Ascending aorta (tissue), 2 donors: ENCODE measurements around the gene TAC4. TPM values are rescaled to one million over a fixed set of nuclear protein-coding genes. Genes with fewer than 3 reads are reported as not detected.

ENCODE experiments used
- DNase-seq, 2 donors: peaks; one replicate each; pipeline ENCODE4 v3.0.0-alpha.2; 2019; ENCODE audit warnings: low spot score in 2 of 2
- H3K27ac ChIP-seq, 2 donors: fragments of 200-600 bp; sonication (generic); one replicate each; pipeline ENCODE4 v1.5.1; 2016 to 2017; ENCODE audit warnings: mild to moderate bottlenecking in 1 of 2
- H3K27me3 ChIP-seq: fragments of 200-600 bp; sonication (generic); one replicate; pipeline ENCODE4 v1.5.1; 2017
- H3K36me3 ChIP-seq, 2 donors: fragments of 200-600 bp; sonication (generic); one replicate each; pipeline ENCODE4 v1.5.1; 2016
- H3K4me1 ChIP-seq, 2 donors: fragments of 200-600 bp; sonication (generic); one replicate each; pipeline ENCODE4 v1.5.1; 2016 to 2017; ENCODE audit warnings: mild to moderate bottlenecking in 1 of 2
- H3K4me3 ChIP-seq, 2 donors: fragments of 200-600 bp; sonication (generic); one replicate each; pipeline ENCODE4 v1.5.1; 2016 to 2017; ENCODE audit warnings: mild to moderate bottlenecking in 1 of 2
- H3K9me3 ChIP-seq, 2 donors: fragments of 200-600 bp; sonication (generic); one replicate each; pipeline ENCODE4 v1.5.1; 2016
- CTCF ChIP-seq, 3 experiments: fragments of 200-600 bp in 2 of 3; fragments of 450-650 bp in 1 of 3; sonication (generic) in 2 of 3; IDR thresholded peaks; one replicate each; pipeline ENCODE4 v1.5.1; 2016 to 2019; ENCODE audit warnings: antibody characterized with exemption in 3 of 3, mild to moderate bottlenecking in 1 of 3, moderate library complexity in 1 of 3
- intact Hi-C: fragments of 100-400 bp; cut with DNase I; formaldehyde crosslinking; loops from one replicate; pipeline ENCODE4 v1.15.1; 2023
- total RNA-seq: library from RNA; depleted of rRNA; stranded (reverse); fragments of >200 nt; gene quantifications from one replicate; pipeline ENCODE4 v1.1.0, GENCODE V29; 2016

Gene TAC4
- total RNA-seq, 1 donor from 2014 or later, result not detected

GRCh38 chr17:49842371-49842770, 5.5 kb downstream of the TAC4 start:
- Histone ChIP-seq H3K4me3 (no peak overlapping the region), H3K27ac (peak overlapping the region in 1 of 2 donors; percentile 33), H3K36me3 (peaks cover 0 to 3% of the 10 kb centered on the region in 2 donors), H3K27me3 (no peaks in the 10 kb centered on the region), H3K4me1 (peaks cover 12 to 15% of the 10 kb centered on the region in 2 donors), H3K9me3 (no peaks in the 10 kb centered on the region)
- intact Hi-C loops, result no loop called here
- no peak for DNase-seq
- no peak for TF ChIP-seq CTCF (IDR thresholded peaks at IDR 0.05)

DNA sequence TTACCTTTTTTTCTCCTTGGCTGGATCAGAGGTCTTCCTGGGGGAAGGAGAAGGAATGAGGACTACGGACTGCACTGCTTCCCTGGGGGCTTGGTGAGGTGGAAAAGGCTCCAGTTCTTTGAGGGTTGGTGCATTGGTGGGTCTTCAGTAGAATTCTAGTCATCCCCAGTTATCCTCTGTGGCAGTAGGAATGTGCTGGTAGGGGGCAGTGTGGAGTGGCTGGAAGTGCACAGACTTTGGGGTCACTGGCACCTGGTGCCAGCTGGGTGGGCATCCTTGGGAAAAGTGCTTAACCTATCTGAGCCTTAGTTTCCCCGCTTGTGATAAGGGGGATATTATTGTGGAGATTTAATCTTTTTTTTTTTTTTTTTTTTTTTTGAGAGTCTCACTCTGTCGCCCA, 6.3 kb downstream of the TAC4 start:
- no peak for TF ChIP-seq CTCF (IDR thresholded peaks at IDR 0.05)
- Histone ChIP-seq H3K9me3 (no peaks in the 10 kb centered on the region), H3K27me3 (no peaks in the 10 kb centered on the region), H3K27ac (no peak overlapping the region), H3K4me3 (no peak overlapping the region), H3K4me1 (peaks cover 12 to 21% of the 10 kb centered on the region in 2 donors), H3K36me3 (peaks cover 0 to 3% of the 10 kb centered on the region in 2 donors)
- intact Hi-C loops, result no loop called here
- DNase-seq, result no peak

- Histone ChIP-seq H3K27ac (no peak overlapping the region), H3K4me1 (peaks cover 5 to 25% of the 10 kb centered on the region in 2 donors), H3K9me3 (no peaks in the 10 kb centered on the region), H3K36me3 (peaks cover 0 to 7% of the 10 kb centered on the region in 2 donors), H3K4me3 (no peak overlapping the region), H3K27me3 (no peaks in the 10 kb centered on the region)
- intact Hi-C loops, result loop anchor here (5.0 kb wide), 2 partner anchors 52 to 267 kb away; partner anchors contain the start of gene KAT7
- no peak for TF ChIP-seq CTCF (IDR thresholded peaks at IDR 0.05)
- DNase-seq, result no peak
These were observed 8.4 kb downstream of the TAC4 start for GRCh38 chr17:49839455-49839854.

DNA sequence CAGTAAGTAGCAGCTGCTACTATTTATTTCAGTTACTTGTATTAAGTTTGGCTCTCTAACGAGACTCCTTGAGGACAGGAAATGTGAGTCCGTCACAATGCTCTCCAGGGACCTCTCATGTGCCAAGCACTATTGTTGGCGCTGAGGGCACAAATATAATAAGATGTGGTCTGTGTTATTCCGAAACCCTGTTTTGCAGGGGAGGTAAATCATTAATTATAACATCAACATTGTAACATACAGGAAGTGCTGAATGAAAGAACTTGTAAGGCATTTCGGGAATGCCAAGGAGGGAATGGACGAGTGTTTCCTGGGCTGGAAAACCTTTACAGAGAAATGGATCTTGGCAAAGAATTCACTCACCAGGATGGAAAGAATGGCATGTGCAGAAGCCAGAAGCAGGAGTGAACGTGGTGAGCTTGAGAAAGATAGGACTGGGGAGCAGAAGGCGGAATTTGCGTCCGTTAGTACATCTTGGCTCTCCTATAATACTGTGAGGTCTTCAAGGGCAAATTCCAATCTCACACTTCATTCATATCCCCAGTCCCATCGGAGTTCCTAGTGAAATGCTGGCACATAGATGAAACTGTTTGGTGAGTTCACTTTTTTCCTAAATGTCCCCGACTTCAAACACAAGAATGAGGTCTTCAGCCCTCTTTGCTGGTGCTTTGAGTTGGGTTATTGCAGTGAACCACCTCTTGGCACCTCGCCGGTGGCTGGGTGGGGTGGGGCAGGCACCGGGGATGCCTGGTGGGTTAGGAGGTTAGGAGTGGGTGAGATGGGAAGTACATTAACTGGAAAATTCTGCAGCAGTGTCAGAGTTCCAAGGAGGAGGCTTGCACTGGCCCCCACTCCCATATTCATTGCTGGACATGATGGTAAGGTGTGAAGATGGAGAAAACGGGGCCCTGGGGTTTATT, 11.5 kb downstream of the TAC4 start:
- Histone ChIP-seq H3K36me3 (peaks cover 0 to 30% of the 10 kb centered on the region in 2 donors), H3K27ac (peak overlapping the region; percentile 79 to 82), H3K9me3 (no peaks in the 10 kb centered on the region), H3K27me3 (no peaks in the 10 kb centered on the region), H3K4me1 (peaks cover 5 to 28% of the 10 kb centered on the region in 2 donors), H3K4me3 (no peak overlapping the region)
- peak in 1 of 2 donors; percentile 89 for DNase-seq
- no peak for TF ChIP-seq CTCF (IDR thresholded peaks at IDR 0.05)
- intact Hi-C loops, result loop anchor here (5.0 kb wide), 2 partner anchors 49 to 264 kb away; partner anchors contain the start of gene KAT7

DNA sequence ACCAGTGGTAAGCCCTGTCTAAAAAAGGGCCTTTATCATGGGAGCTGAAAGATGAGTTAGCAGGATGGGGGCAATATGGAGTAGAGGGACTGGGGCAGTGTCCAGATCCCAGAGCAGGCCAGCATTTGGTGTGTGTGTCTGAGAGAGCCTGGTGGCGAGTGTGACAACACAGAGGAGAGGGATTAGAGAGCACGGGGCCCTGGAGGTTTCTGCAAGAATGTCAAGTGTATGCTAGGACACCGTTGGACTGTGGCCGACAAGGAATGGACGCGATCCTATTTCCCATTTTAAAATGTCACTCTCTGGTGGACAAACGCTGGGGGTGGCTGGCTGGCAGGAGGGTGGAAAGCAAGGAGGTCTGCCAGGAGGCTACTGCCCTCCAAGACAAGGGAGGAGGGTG, 12.4 kb downstream of the TAC4 start:
- Histone ChIP-seq H3K9me3 (no peaks in the 10 kb centered on the region), H3K36me3 (peaks cover 0 to 30% of the 10 kb centered on the region in 2 donors), H3K4me3 (no peak overlapping the region), H3K27me3 (no peaks in the 10 kb centered on the region), H3K4me1 (peaks cover 11 to 35% of the 10 kb centered on the region in 2 donors), H3K27ac (peak overlapping the region; percentile 79 to 82)
- intact Hi-C loops, result loop anchor here (5.0 kb wide), 2 partner anchors 48 to 263 kb away; partner anchors contain the start of gene KAT7
- no peak for DNase-seq
- TF ChIP-seq CTCF (IDR thresholded peaks at IDR 0.05), result no peak
